Measurements from ENCODE around the gene PHC2.

- TF ChIP-seq CTCF (IDR thresholded peaks at IDR 0.05; ENCODE audit: poor library complexity, severe bottlenecking) (no peak), POLR2AphosphoS5 (IDR thresholded peaks at IDR 0.05) (no peak), REST (IDR thresholded peaks at IDR 0.05; ENCODE audit: borderline replicate concordance) (no peak), EP300 (conservative IDR thresholded peaks at IDR 0.05; ENCODE audit: poor library complexity, severe bottlenecking) (no peak), TAF1 (IDR thresholded peaks at IDR 0.05; ENCODE audit: low read depth) (no peak), RAD21 (conservative IDR thresholded peaks at IDR 0.05) (no peak)
These were observed 128.6 kb downstream of the PHC2 start for GRCh38 chr1:33302325-33302724.

Measured in neural cell (in vitro differentiated cells).